Immature natural killer cell (primary cell): Measurements from ENCODE around the gene RGS1. TPM values are rescaled to one million over a fixed set of nuclear protein-coding genes. Genes with fewer than 3 reads are reported as not detected.
A peak's percentile ranks its signal among the peaks of the same experiment; 100 is the strongest.

Source experiments
- DNase-seq, 3 donors: peaks; one replicate each; pipeline ENCODE4 v3.0.0; 2022; ENCODE audit warnings: mixed read lengths in 1 of 3
- H3K27ac Mint-ChIP-seq, 6 donors: one replicate each; pipeline ENCODE4 v1.8.0; 2020; ENCODE audit warnings: mixed read lengths in 6 of 6, mild to moderate bottlenecking in 5 of 6, inconsistent platforms in 4 of 6, moderate library complexity in 3 of 6
- H3K27me3 Mint-ChIP-seq, 3 donors: one replicate each; pipeline ENCODE4 v1.8.0; 2020 to 2021; ENCODE audit warnings: low read depth in 3 of 3, mild to moderate bottlenecking in 3 of 3, mixed read lengths in 3 of 3, moderate library complexity in 3 of 3, inconsistent platforms in 1 of 3
- H3K36me3 Mint-ChIP-seq, 3 donors: one replicate each; pipeline ENCODE4 v1.8.0; 2020; ENCODE audit warnings: mixed read lengths in 3 of 3, inconsistent platforms in 2 of 3, mild to moderate bottlenecking in 2 of 3
- H3K4me1 Mint-ChIP-seq, 2 donors: one replicate each; pipeline ENCODE4 v1.8.0; 2020; ENCODE audit warnings: inconsistent platforms in 2 of 2, mild to moderate bottlenecking in 2 of 2, mixed read lengths in 2 of 2, moderate library complexity in 1 of 2
- H3K4me3 Mint-ChIP-seq, 5 donors: one replicate each; pipeline ENCODE4 v1.8.0; 2020; ENCODE audit warnings: mild to moderate bottlenecking in 5 of 5, mixed read lengths in 5 of 5, inconsistent platforms in 3 of 5, moderate library complexity in 3 of 5
- H3K9me3 Mint-ChIP-seq, 6 donors: one replicate each; pipeline ENCODE4 v1.8.0; 2020; ENCODE audit warnings: mild to moderate bottlenecking in 6 of 6, mixed read lengths in 6 of 6, inconsistent platforms in 4 of 6, moderate library complexity in 3 of 6
- polyA plus RNA-seq, 3 donors: library from polyadenylated mRNA; unstranded; fragments of 300-500 nt; fragmentation: Illumina TruSeq; gene quantifications; one replicate each; pipeline ENCODE4 v1.2.3, GENCODE V29; 2021

Gene RGS1
- polyA plus RNA-seq, 3 donors from 2014 or later = 35.5 to 51.9 (median 35.7) TPM

GRCh38 chr1:192561301-192561700 is 14.3 kb upstream of the RGS1 start:
- H3K4me1 Mint-ChIP-seq = peaks cover 0 to 4% of the 10 kb centered on the region in 2 donors
- no peak overlapping the region for H3K27ac Mint-ChIP-seq
- no peak overlapping the region for H3K4me3 Mint-ChIP-seq
- H3K9me3 Mint-ChIP-seq = peaks cover 0 to 1% (median 0%) of the 10 kb centered on the region in 6 donors
- no peaks in the 10 kb centered on the region for H3K27me3 Mint-ChIP-seq
- DNase-seq = no peak
- H3K36me3 Mint-ChIP-seq = peaks cover 0 to 10% (median 0%) of the 10 kb centered on the region in 3 donors

- Mint-ChIP-seq H3K36me3 (peaks cover 0 to 10% (median 0%) of the 10 kb centered on the region in 3 donors), H3K27me3 (no peaks in the 10 kb centered on the region), H3K9me3 (no peaks in the 10 kb centered on the region), H3K27ac (peak overlapping the region in 1 of 6 donors; percentile 57), H3K4me3 (no peak overlapping the region), H3K4me1 (peaks cover 0 to 4% of the 10 kb centered on the region in 2 donors)
- DNase-seq = no peak
Measured at GRCh38 chr1:192563129-192563528, 12.4 kb upstream of the RGS1 start.

- H3K4me1 Mint-ChIP-seq = peaks cover 0 to 4% of the 10 kb centered on the region in 2 donors
- no peaks in the 10 kb centered on the region for H3K9me3 Mint-ChIP-seq
- DNase-seq = no peak
- H3K27me3 Mint-ChIP-seq = no peaks in the 10 kb centered on the region
- H3K36me3 Mint-ChIP-seq = peaks cover 0 to 9% (median 0%) of the 10 kb centered on the region in 3 donors
- peak overlapping the region in 2 of 6 donors; percentile 24 to 47 for H3K27ac Mint-ChIP-seq
- H3K4me3 Mint-ChIP-seq = no peak overlapping the region
Measured at GRCh38 chr1:192564099-192564498, 11.5 kb upstream of the RGS1 start.

GRCh38 chr1:192565946-192566345 is 9.6 kb upstream of the RGS1 start:
- Mint-ChIP-seq H3K9me3 (peaks cover 0 to 6% (median 0%) of the 10 kb centered on the region in 6 donors), H3K27ac (peak overlapping the region in 1 of 6 donors; percentile 19), H3K4me3 (no peak overlapping the region), H3K36me3 (peaks cover 6 to 7% (median 6%) of the 10 kb centered on the region in 3 donors), H3K4me1 (peaks cover 0 to 2% of the 10 kb centered on the region in 2 donors), H3K27me3 (no peaks in the 10 kb centered on the region)
- DNase-seq = no peak

- H3K4me1 Mint-ChIP-seq = peaks cover 6 to 9% of the 10 kb centered on the region in 2 donors
Measured at GRCh38 chr1:192566657-192567056, 8.9 kb upstream of the RGS1 start.

DNA sequence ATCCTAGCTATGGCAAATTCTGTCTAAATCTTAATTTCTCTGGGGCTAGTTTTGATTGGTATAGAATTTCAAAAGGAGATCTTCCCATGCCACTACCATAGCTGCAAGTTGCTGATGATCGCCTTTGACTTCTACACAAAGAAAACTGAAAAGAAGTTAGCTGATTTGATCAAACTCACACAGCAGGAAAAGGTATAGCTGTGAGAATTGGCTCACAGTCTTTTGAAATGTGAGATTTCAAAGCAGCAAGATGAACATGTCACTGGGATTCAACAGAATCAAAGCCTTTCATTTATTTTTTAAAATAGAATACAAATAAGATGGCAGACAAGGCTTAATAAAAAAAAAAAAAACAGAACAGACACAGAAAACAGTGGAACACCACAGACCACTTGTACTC is 7.5 kb upstream of the RGS1 start:
- DNase-seq = no peak
- Mint-ChIP-seq H3K4me1 (peaks cover 13 to 23% of the 10 kb centered on the region in 2 donors), H3K4me3 (no peak overlapping the region), H3K36me3 (peaks cover 6 to 7% (median 6%) of the 10 kb centered on the region in 3 donors), H3K27ac (peak overlapping the region in 1 of 6 donors; percentile 44), H3K9me3 (peaks cover 0 to 6% (median 0%) of the 10 kb centered on the region in 6 donors), H3K27me3 (no peaks in the 10 kb centered on the region)

More at GRCh38 chr1:192566657-192567056, 8.9 kb upstream of the RGS1 start:
- Mint-ChIP-seq H3K36me3 (peaks cover 6 to 7% (median 6%) of the 10 kb centered on the region in 3 donors), H3K4me3 (no peak overlapping the region), H3K27me3 (no peaks in the 10 kb centered on the region), H3K27ac (peak overlapping the region in 1 of 6 donors; percentile 32), H3K9me3 (peaks cover 0 to 6% (median 0%) of the 10 kb centered on the region in 6 donors)
- DNase-seq = no peak

DNA sequence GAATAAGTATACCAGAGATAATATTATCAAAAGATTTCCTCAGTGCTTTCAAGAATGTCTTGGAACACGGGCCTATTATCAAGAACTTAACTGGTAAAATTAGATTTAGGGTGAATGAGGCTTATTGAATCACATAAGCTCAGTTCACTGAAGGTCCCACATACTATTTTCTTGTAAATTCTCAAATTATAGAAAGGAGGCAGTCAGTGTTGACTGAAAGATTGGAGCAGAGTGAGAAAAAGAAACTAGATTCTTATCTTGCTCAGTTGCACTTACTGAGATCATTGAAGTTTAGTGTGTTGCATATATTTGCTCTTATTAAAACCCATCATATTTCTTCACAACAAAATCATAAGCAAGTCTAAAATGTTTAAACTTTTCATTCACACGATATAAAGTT is 3.9 kb upstream of the RGS1 start:
- peaks cover 0 to 6% (median 0%) of the 10 kb centered on the region in 6 donors for H3K9me3 Mint-ChIP-seq
- peaks cover 7 to 8% (median 8%) of the 10 kb centered on the region in 3 donors for H3K27me3 Mint-ChIP-seq
- peaks cover 0 to 6% (median 6%) of the 10 kb centered on the region in 3 donors for H3K36me3 Mint-ChIP-seq
- H3K27ac Mint-ChIP-seq = peak overlapping the region; percentile 30 to 96 (median 74)
- H3K4me3 Mint-ChIP-seq = no peak overlapping the region
- DNase-seq = no peak
- peaks cover 40 to 54% of the 10 kb centered on the region in 2 donors for H3K4me1 Mint-ChIP-seq

- peaks cover 0 to 6% (median 6%) of the 10 kb centered on the region in 3 donors for H3K36me3 Mint-ChIP-seq
- H3K4me1 Mint-ChIP-seq = peaks cover 42 to 59% of the 10 kb centered on the region in 2 donors
- no peak overlapping the region for H3K4me3 Mint-ChIP-seq
- H3K27ac Mint-ChIP-seq = peak overlapping the region in 5 of 6 donors; percentile 70 to 96 (median 81)
- H3K9me3 Mint-ChIP-seq = peaks cover 0 to 6% (median 0%) of the 10 kb centered on the region in 6 donors
- peaks cover 7 to 8% (median 8%) of the 10 kb centered on the region in 3 donors for H3K27me3 Mint-ChIP-seq
- no peak for DNase-seq
Measured at GRCh38 chr1:192573499-192573898, 2.1 kb upstream of the RGS1 start.

- H3K27me3 Mint-ChIP-seq = peaks cover 7 to 8% (median 8%) of the 10 kb centered on the region in 3 donors
- no peak for DNase-seq
- H3K9me3 Mint-ChIP-seq = peaks cover 0 to 6% (median 0%) of the 10 kb centered on the region in 6 donors
- H3K27ac Mint-ChIP-seq = peak overlapping the region in 5 of 6 donors; percentile 70 to 96 (median 81)
- peaks cover 42 to 59% of the 10 kb centered on the region in 2 donors for H3K4me1 Mint-ChIP-seq
- H3K36me3 Mint-ChIP-seq = peaks cover 0 to 6% (median 6%) of the 10 kb centered on the region in 3 donors
- peak overlapping the region in 2 of 5 donors; percentile 7 to 10 for H3K4me3 Mint-ChIP-seq
Measured at GRCh38 chr1:192574073-192574472, 1.5 kb upstream of the RGS1 start.

- peaks cover 38 to 51% of the 10 kb centered on the region in 2 donors for H3K4me1 Mint-ChIP-seq
- H3K9me3 Mint-ChIP-seq = no peaks in the 10 kb centered on the region
- peaks cover 7 to 11% (median 8%) of the 10 kb centered on the region in 3 donors for H3K27me3 Mint-ChIP-seq
- H3K4me3 Mint-ChIP-seq = peak overlapping the region in 3 of 5 donors; percentile 66 to 86 (median 86)
- H3K27ac Mint-ChIP-seq = peak overlapping the region; percentile 93 to 98 (median 96)
- no peaks in the 10 kb centered on the region for H3K36me3 Mint-ChIP-seq
- DNase-seq = no peak
Measured at GRCh38 chr1:192576190-192577144, 894 bp downstream of the RGS1 start.

DNA sequence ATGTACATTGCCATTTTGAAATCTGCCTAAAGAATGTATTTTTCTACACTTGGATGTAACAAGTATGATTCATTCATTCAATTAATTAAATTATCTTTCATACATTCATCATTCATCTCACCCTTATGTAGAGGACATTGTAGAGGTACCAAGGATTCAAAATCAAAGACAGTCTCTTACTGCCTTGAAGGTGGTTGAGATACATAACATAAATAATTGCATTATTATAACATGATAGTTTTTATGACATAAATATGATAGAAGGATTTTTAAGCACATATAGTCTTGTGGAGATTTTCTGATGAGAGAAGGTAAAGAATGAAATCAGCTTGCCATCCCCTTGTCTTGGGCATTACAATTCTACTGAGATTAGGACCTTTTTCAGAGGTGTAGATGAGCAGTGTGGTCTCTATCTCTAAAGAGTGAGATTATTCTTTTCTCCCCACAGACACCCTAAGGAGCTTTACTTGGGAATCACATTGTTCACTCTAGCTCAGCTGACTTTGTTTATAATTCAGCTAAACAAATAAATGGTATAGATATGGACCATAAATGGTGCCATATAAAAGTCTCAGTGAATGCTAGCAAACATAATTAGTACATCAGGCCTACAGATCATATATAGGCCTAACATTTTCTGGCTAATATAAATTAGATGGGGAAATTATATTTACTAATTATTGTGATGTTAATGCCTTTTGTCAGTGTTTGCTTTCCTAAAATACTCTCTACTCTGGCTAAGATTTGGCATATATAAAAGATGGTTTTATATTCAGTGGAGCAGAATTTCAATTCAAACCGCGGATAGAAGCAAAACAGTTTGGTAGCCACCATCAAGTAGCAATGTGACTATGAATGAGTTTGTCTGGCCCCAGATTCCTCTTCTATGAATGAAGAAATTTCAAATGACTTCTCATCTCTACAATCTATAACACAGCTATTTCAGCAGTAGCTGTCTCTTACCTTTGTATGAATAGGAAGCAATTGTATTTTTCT is 1.9 kb downstream of the RGS1 start:
- H3K4me1 Mint-ChIP-seq = peaks cover 33 to 42% of the 10 kb centered on the region in 2 donors
- H3K27ac Mint-ChIP-seq = peak overlapping the region in 5 of 6 donors; percentile 48 to 98 (median 96)
- H3K36me3 Mint-ChIP-seq = no peaks in the 10 kb centered on the region
- no peak for DNase-seq
- H3K9me3 Mint-ChIP-seq = no peaks in the 10 kb centered on the region
- H3K27me3 Mint-ChIP-seq = peaks cover 7 to 11% (median 8%) of the 10 kb centered on the region in 3 donors
- H3K4me3 Mint-ChIP-seq = no peak overlapping the region

- H3K27ac Mint-ChIP-seq = peak overlapping the region in 4 of 6 donors; percentile 36 to 96 (median 86)
Measured at GRCh38 chr1:192578144-192578909, 2.8 kb downstream of the RGS1 start.

More at GRCh38 chr1:192578144-192578909, 2.8 kb downstream of the RGS1 start:
- Mint-ChIP-seq H3K4me3 (no peak overlapping the region), H3K36me3 (no peaks in the 10 kb centered on the region), H3K27me3 (peaks cover 7 to 11% (median 8%) of the 10 kb centered on the region in 3 donors), H3K4me1 (peaks cover 26 to 34% of the 10 kb centered on the region in 2 donors), H3K9me3 (no peaks in the 10 kb centered on the region)
- peak in 1 of 3 donors; percentile 5 for DNase-seq
